HEK293T (cell line): ENCODE results near the gene CHML.

Experiments used
- ARNT ChIP-seq: fragments of 450-650 bp; IDR thresholded peaks from 2 replicates; pipeline ENCODE4 v1.6.1; 2017; ENCODE audit warnings: mild to moderate bottlenecking
- BHLHE40 ChIP-seq: fragments of 450-650 bp; IDR thresholded peaks from 2 replicates; pipeline ENCODE4 v1.6.1; 2016; ENCODE audit warnings: mild to moderate bottlenecking, moderate library complexity, borderline replicate concordance
- ELF4 ChIP-seq: fragments of 450-650 bp; IDR thresholded peaks from 2 replicates; pipeline ENCODE4 v1.6.1; 2017; ENCODE audit warnings: antibody characterized with exemption
- FOXA1 ChIP-seq: fragments of 450-650 bp; IDR thresholded peaks from 2 replicates; pipeline ENCODE4 v1.6.1; 2016; ENCODE audit warnings: mild to moderate bottlenecking
- FOXM1 ChIP-seq: fragments of 450-650 bp; IDR thresholded peaks from 2 replicates; pipeline ENCODE4 v1.6.1; 2017; ENCODE audit warnings: mild to moderate bottlenecking, borderline replicate concordance
- HDGF ChIP-seq: fragments of 450-650 bp; IDR thresholded peaks from 2 replicates; pipeline ENCODE4 v1.6.1; 2017; ENCODE audit warnings: antibody characterized with exemption, borderline replicate concordance
- NFRKB ChIP-seq: fragments of 450-650 bp; IDR thresholded peaks from 2 replicates; pipeline ENCODE4 v1.6.1; 2016; ENCODE audit warnings: mild to moderate bottlenecking, moderate library complexity
- SP1 ChIP-seq: fragments of 450-650 bp; IDR thresholded peaks from 2 replicates; pipeline ENCODE4 v1.6.1; 2017
- SUZ12 ChIP-seq: fragments of 450-650 bp; IDR thresholded peaks from 2 replicates; pipeline ENCODE4 v1.6.1; 2016; ENCODE audit warnings: mild to moderate bottlenecking
- TARDBP ChIP-seq: fragments of 450-650 bp; IDR thresholded peaks from 2 replicates; pipeline ENCODE4 v1.6.1; 2016

DNA sequence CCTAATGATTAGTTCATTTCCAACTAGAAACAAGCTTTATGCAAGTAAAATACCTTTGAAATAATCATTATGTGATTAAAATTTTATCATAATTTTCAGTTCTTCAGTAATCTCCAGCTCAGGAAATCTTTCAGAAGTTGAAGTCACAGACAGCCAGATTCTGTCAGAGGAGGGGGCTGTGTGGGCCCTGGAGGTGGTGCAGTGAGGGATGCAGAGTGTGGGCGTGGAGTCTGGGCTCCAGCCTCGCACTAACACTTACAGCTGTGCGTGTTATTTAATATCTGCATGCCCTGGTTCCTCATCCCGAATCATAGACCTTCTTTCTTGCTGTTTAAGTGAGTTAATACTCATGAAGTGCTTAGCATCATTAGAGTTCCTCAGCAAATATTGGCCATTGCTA lies 35.8 kb upstream of the CHML start:
- no peak for TF ChIP-seq SP1
- TF ChIP-seq TARDBP: no peak
- no peak for TF ChIP-seq SUZ12
- TF ChIP-seq FOXM1: no peak
- no peak for TF ChIP-seq ARNT
- no peak for TF ChIP-seq FOXA1
- no peak for TF ChIP-seq HDGF
- no peak for TF ChIP-seq ELF4
- no peak for TF ChIP-seq BHLHE40
- TF ChIP-seq NFRKB: no peak
